HG02588 (cell line): ENCODE measurements around the gene C9orf72.
"Not testable (repeated sequence)": the region's sequence is repeated elsewhere in the genome, so short reads cannot be mapped to it uniquely, and the experiment has no call there.

Experiments
- ATAC-seq: cut with Tn5 transposase; IDR thresholded peaks from one replicate; pipeline ENCODE4 v1.9.1; 2021; ENCODE audit warnings: mild to moderate bottlenecking, moderate library complexity; ENCODE audit not compliant: unreplicated experiment

C9orf72 gene, protein sequence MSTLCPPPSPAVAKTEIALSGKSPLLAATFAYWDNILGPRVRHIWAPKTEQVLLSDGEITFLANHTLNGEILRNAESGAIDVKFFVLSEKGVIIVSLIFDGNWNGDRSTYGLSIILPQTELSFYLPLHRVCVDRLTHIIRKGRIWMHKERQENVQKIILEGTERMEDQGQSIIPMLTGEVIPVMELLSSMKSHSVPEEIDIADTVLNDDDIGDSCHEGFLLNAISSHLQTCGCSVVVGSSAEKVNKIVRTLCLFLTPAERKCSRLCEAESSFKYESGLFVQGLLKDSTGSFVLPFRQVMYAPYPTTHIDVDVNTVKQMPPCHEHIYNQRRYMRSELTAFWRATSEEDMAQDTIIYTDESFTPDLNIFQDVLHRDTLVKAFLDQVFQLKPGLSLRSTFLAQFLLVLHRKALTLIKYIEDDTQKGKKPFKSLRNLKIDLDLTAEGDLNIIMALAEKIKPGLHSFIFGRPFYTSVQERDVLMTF

DNA sequence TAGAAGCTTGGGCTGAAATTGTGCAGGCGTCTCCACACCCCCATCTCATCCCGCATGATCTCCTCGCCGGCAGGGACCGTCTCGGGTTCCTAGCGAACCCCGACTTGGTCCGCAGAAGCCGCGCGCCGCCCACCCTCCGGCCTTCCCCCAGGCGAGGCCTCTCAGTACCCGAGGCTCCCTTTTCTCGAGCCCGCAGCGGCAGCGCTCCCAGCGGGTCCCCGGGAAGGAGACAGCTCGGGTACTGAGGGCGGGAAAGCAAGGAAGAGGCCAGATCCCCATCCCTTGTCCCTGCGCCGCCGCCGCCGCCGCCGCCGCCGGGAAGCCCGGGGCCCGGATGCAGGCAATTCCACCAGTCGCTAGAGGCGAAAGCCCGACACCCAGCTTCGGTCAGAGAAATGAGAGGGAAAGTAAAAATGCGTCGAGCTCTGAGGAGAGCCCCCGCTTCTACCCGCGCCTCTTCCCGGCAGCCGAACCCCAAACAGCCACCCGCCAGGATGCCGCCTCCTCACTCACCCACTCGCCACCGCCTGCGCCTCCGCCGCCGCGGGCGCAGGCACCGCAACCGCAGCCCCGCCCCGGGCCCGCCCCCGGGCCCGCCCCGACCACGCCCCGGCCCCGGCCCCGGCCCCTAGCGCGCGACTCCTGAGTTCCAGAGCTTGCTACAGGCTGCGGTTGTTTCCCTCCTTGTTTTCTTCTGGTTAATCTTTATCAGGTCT, at the start of gene C9orf72:
Gene C9orf72, minus strand, starts transcription at position 564 of the 716 bp plus-strand sequence. CDS start 6,361 bp downstream, outside the sequence.
- ATAC-seq: peak; percentile 74

DNA sequence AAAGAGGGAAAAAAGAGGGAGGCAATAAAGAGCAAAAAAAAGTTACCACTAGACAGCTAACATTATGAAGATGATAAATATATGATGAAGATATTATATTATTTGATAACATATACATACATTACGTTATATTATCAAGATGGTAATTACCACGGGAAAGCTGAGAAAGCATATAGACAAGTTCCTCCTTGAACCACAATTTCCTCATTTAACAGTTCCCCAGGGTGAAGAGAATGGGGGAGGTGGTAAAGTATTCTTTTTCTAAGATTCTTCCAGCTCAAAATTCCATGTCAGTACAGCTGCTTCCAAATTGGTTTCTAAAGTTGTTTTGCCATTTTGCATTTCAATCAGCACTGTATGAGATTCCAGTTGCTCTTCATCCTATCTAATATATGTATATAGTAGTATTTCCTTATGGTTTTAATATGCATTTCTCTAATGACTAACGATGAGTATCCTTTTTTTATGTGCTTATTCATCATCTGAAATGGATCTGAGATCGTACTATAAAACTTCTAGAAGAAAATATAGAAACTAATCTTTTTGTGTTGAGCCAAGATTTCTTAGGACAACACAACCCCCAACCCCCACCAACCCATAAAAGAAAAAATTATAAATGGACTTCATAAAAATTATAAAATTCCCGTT, 49.5 kb upstream of the C9orf72 start:
- no peak for ATAC-seq

DNA sequence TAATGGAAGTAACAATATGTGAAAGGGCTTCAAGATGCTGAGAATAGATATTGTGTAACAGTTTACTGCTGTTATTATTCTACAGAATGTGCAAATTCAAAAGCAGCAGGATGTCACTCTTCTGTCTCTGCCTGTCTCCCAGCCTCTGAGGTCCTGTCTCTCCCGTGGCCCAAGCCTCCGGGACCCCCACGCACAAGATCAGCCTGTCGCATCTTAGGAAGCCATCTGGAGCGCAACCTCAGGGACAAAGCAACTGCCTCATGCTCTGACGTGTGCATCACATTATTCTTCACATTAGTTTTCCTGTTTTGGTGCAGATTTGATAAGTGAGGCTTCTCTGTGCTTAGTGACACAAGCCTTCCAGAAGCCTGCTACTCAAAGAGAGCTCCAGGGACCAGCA, 46.5 kb upstream of the C9orf72 start:
- ATAC-seq: no peak

DNA sequence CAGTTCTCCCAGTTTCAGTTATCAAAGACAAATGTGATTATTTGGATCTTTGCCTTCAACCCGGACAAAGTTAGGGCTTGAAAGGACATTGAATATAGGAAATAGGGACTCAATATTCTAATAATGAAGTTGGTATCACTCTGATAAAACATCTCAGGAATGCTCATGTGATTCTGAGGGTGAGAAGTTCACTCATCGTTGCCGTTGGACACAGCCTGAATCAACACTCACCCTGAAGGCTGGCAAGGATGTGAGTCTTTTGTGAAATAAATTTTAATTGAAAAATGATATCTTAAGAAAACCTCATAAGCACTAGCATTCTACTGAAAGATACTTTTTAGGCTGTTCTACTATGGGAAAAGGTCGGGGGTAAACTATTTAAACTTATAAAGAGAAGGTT, 44.8 kb upstream of the C9orf72 start:
- no peak for ATAC-seq

DNA sequence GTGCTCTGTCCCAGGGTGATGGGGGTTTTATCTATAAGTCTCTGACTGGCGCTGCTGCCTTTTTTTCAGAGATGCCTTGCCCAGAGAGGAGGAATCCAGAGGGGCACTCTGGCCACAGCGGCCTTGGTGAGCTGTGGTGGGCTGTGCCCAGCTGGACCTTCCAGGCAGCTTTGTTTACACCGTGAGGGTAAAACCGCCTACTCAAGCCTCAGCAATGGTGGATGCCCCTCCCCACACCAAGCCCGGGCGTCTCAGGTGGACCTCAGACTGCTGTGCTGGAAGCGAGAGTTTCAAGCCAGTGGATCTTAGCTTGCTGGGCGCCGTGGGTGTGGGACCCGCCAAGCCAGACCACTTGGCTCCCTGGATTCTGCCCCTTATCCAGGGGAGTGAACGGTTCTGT, 41.3 kb upstream of the C9orf72 start:
- ATAC-seq: no peak

DNA sequence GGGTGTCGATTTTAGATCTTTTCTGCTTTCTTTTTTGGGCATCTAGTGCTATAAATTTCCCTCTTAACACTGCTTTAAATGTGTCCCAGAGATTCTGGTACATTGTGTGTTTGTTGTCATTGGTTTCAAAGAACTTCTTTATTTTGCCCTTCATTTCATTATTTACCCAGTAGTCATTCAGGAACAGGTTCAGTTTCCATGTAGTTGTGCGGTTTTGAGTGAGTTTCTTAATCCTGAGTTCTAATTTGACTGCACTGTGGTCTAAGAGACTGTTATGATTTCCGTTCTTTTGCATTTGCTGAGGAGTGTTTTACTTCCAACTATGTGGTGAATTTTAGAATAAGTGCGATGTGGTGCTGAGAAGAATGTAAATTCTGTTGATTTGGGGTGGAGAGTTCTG, 38.8 kb upstream of the C9orf72 start:
- not testable (repeated sequence) for ATAC-seq

DNA sequence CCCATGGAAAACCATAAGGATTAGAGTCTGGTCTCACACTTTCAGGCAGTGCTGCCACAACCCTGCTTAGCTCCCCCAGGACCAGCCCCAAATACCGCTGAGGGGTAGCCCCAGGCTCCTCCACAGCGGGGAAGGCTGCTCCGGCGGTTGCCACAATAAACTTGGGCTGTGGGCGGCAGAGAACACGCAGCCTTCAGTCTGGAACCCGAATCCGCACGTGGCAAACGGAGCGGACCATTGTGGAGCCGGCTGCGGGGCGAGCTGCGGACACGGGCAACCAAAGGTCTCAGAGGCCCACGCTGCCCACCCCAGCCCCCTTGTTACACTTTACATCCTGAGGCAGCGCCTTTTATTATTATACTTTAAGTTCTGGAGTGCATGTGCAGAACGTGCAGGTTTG, 37.3 kb upstream of the C9orf72 start:
- ATAC-seq: no peak

DNA sequence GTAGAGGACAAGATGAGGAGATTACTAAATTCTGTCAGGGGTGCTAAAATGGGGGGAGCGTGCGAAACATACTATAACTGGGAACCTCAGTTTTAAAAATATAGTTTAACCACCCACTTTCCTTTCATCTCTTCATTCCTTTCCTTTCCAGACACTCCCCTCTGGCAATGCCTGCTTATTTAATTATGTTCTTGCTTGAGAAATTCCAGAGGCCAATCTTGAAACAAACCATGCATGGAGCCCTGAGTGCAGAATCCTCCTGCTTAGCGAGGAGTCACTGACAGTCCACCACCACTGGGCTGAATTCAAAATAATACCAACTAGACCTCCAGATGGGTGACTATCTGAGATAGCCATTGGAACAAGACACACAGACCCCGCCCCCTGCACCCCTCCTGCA, 29.7 kb upstream of the C9orf72 start:
- no peak for ATAC-seq

DNA sequence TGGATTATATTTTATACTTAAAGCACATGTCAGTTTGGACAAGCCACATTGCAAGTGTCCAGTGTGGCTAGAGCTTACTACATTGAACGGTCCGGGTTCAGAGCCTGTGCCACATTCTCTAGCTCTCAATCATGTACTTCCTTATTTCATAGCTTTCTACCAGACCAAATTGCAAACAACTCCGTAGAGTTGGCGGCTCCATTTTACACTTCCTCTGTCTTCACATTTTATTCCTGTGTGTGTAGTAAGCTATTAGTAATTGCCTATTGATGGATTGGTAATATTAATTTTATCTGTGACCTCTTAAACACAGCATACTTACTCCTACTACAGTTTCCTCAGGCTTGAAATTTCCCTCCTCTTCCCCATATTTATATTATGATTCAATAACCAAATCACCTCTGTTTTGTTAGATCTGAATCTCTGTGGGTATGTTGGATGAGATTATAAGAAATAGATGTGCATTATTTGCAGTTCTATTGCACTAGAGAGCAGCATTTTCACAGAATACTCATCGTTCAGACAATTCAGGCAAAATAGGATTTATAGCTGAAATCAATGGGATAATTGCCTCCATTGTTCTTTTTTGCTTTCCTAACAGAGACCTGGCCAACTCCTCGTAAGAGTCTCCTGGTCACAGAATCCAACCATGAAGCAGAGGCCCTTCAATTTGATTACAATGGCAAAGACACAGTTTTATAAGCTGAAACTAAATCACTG, 29.0 kb upstream of the C9orf72 start:
- no peak for ATAC-seq

DNA sequence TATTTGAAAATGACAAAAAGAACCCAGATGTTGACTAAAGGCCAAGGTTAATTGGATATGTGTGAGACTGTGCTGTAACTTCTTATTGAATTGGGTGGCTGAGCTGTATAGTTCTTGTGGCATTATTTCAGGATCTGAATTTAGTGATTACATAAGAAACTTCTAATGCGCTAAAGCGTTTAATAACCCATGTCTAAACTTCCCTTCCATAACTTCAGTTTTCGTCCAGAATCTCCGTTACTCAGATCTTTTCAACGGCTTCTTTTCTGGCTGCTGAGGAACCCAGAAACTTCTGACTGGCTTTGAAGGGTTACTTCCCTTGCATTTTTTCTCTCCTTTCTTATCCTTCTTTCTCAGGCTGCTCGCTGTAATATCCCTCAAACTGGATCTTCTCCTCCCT, 28.1 kb upstream of the C9orf72 start:
- ATAC-seq: no peak

DNA sequence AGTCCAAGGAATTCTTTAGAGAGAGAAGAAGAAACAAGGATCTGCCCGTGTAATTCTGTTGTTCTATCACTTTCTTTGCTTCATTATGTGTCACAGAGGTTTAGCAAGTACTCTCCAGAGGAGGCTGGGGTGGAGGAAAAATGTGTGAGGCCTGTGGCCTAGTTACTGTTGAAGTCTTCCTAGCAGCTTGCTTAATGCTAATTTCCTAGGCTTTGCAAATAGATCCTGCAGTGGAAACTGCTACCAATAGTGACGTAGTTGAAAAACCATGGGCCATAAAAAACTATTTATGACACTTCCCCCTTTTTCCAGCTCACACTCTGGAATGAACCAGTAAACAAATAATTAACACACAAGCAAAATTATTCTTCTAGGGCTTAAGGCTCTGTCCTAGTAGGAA, 27.0 kb upstream of the C9orf72 start:
- no peak for ATAC-seq

DNA sequence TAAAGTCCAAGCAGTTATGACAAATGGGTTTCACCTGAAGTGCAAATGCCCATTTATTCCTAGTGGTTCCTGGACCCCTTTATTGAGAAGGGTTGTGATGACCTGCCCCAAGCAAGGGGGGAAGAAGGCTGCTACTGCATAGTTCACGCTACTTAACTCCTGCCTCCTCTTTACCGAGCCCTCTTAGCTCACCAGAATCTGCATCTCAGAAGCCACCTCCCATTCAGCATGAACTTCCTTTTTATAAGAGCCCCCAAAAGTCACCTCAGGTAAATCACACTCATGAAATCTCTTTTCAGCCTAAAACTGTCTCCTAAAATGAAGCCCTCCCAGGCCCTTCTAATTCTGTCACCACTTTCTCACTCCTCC, 26.6 kb upstream of the C9orf72 start:
- ATAC-seq: no peak

DNA sequence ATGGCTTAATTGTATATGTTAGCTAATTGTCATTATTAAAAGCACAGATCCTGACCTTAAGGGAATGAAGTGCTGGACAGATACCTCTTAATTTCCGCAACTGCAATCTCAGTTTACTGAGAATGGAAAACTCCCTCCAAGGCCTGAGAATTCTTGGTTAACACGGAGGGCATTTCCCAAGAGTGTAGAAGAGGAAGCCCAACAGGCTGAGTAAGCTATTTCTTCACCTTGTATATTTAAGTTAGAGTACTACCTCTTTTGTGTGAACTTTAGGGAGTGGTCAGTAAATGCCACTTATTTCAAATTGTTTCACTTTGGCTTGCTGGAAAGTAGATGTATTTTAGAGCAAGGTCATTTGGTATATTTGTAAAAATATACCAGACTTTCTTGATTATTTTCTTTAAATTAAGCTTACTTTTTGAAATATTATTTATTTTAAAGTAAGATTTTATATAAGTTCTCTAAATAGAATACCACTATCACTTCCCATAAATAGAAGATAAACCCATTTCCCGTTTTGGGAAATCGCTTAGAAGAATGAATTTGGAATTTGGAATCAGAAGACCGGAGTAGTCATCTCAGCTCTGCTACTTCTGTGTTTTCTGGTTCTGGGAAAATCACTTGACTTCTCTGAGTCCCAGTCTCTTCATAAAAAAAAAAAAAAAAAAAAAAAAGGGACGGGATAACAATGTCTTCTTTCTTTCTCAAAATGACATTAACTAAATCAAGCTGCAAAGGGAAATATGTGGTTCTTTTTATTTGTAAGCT, 26.0 kb upstream of the C9orf72 start:
- no peak for ATAC-seq

DNA sequence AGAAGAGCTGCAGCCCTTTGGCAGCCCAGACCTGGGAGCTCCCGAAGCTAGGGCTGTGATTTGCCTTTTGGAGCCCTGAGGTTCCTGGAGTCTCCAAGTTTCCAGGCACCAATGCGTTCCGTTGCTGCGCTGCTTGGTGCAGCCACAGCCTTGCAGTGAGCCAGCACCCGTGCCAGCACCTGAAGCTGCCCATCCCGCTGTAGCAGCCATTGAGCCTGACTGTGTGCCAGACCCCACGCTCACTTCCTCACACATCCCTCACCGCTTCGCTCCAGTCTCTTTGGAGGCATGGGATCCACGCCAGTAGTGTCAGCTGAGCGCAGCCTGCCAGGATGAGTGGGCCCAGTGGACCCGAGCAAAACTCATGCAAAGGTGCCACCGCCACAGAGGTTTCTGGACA, 22.5 kb upstream of the C9orf72 start:
- no peak for ATAC-seq

DNA sequence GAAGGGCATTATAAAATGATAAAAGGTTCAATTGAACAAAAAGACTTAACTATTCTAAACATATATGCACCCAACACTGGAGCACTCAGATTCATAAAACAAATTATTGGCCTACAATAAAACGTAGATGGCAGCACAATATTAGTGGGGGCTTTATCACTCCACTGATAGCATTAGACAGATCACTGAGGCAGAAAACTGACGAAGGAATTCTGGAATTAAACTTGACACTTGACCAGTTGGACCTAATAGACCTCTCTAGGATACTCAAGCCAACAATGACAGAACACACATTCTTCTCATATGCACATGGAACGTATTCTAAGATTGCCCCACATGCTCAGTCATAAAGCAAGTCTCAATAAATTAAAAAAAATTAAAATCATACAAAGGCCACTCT, 18.4 kb upstream of the C9orf72 start:
- no peak for ATAC-seq

DNA sequence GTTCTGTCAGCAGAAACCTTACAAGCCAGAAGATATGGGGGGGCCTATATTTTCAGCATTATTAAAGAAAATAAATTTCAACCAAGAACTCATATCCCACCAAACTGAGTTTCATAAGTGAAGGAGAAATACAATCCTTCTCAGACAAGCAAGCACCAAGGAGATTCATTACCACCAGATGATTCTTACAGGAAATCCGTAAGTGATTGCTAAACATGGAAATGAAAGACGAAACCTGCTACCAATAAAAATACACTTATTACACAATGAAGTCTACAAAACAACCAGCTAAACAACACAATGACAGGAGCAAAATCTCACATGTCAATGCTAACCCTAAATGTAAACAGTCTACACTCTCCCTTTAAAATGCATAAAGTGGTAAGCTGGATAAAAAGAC, 17.8 kb upstream of the C9orf72 start:
- ATAC-seq: no peak

DNA sequence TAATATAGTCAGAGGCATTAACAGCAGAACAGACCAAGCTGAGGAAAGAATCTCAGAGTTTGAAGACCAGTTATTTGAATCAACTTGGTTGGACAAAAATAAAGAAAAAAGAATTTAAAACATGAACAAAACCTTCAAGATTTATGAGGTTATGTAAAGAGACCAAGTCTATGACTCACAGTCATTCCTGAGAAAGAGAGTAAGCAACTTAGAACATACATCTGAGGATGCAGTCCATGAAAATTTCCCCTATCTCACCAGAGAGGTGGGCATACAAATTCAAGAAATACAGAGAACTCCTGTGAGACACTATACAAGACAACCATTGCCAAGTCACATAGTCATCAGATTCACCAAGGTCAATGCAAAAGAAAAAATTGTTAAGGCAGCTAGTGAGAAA, 17.4 kb upstream of the C9orf72 start:
- ATAC-seq: no peak

DNA sequence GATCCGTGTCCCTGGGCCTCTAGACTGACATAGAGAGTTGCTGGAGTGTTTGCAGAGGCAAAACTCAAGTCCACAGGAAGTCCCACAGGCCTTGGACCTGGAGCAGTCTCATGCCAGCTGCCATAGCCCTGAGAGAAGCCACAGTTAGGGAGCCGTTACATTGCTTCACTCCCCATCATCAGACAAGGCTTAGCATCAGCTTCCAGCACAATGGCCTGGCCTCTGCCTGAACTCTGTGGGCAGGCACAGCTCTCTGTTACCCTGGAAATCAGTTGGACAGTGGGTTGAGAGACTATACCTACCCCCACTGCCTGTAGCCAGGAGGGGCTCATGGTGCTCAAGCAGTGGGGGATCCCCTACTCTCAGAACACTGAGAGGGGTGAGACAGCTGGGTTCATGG, 16.2 kb upstream of the C9orf72 start:
- ATAC-seq: no peak

DNA sequence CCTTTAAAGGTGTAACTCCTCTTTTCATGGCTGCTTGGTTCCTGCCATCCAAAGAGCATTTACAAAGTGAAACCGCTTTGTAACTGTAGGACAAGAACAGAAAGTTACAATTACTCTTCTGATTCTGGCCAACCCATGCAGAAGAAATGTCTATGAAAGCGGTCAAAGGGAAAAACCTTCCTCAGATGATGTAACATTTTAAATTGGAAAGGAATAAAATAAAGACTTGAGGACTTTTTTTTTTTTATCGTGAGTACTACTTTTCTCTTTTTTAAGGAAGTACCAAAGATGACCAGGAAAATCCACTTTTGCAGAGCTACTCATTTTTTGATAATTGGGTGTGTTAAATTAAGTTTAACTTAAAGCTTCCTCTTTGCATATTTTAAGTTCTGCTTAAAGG, 13.0 kb upstream of the C9orf72 start:
- ATAC-seq: no peak

DNA sequence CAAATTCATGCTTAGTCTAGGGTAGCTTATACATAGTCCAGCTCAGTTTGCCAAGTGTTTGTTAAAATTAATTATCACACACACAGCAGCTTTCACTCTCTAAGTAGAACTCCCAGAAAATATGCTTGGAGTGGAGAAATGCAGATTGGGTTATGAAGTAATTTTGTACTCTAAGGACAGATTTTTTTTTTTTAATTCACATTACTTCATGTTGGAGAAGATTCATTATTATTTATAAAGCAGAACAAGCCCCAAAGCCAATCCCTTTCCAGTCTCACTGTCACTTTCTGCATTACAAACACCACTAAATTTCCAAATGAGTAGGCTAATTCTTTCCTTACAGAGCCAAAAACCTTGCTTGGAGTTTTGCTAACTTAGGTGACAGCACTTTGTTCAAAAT, 11.7 kb upstream of the C9orf72 start:
- ATAC-seq: no peak
